SK-N-SH treated with all-trans-retinoic acid at 6 μM for 48 hours (cell line): ENCODE results near the gene KIFAP3.

Experiments used
- BACH2 ChIP-seq: fragments of 250-450 bp; sonication (Bioruptor Pico); IDR thresholded peaks from 2 replicates; pipeline ENCODE4 v1.9.0; 2021; ENCODE audit warnings: mild to moderate bottlenecking, borderline replicate concordance
- CREB5 ChIP-seq: fragments of 250-450 bp; sonication (Bioruptor Pico); IDR thresholded peaks from 2 replicates; pipeline ENCODE4 v1.5.1; 2020; ENCODE audit warnings: low read depth, mild to moderate bottlenecking, moderate library complexity
- GLIS3 ChIP-seq: fragments of 250-450 bp; sonication (Bioruptor Pico); IDR thresholded peaks from 2 replicates; pipeline ENCODE4 v1.5.0; 2020; ENCODE audit warnings: mild to moderate bottlenecking, moderate library complexity
- OSR1 ChIP-seq: fragments of 250-450 bp; sonication (Bioruptor Pico); IDR thresholded peaks from 2 replicates; pipeline ENCODE4 v1.8.0; 2022; ENCODE audit warnings: moderate library complexity, mild to moderate bottlenecking, inconsistent platforms
- PPARA ChIP-seq: fragments of 250-450 bp; sonication (Bioruptor Pico); IDR thresholded peaks from 2 replicates; pipeline ENCODE4 v1.5.0; 2020; ENCODE audit warnings: mild to moderate bottlenecking, borderline replicate concordance
- RARB ChIP-seq: fragments of 250-450 bp; sonication (Bioruptor Pico); IDR thresholded peaks from 2 replicates; pipeline ENCODE4 v1.8.0; 2021; ENCODE audit warnings: mild to moderate bottlenecking, moderate library complexity
- SNAI2 ChIP-seq: fragments of 250-450 bp; sonication (Bioruptor Pico); IDR thresholded peaks from 2 replicates; pipeline ENCODE4 v1.5.0; 2020; ENCODE audit warnings: mild to moderate bottlenecking, moderate library complexity
- ZFP30 ChIP-seq: fragments of 450-650 bp; formaldehyde crosslinking; IDR thresholded peaks from 2 replicates; pipeline ENCODE4 v1.5.0; 2022; ENCODE audit warnings: mild to moderate bottlenecking, moderate library complexity
- ZNF565 ChIP-seq: fragments of 450-650 bp; formaldehyde crosslinking; conservative IDR thresholded peaks from 2 replicates; pipeline ENCODE4 v1.5.0; 2020; ENCODE audit warnings: low read depth, mild to moderate bottlenecking, moderate library complexity
- ZNF8 ChIP-seq: fragments of 450-650 bp; formaldehyde crosslinking; IDR thresholded peaks from 2 replicates; pipeline ENCODE4 v1.5.0; 2020; ENCODE audit warnings: mild to moderate bottlenecking, moderate library complexity
- TF ChIP-seq, protein P1 (sequence below): fragments of 250-450 bp; sonication (Bioruptor Pico); IDR thresholded peaks from 2 replicates; pipeline ENCODE4 v1.8.0; 2020; ENCODE audit warnings: mild to moderate bottlenecking, moderate library complexity, borderline replicate concordance
- TF ChIP-seq, protein P2 (sequence below): fragments of 250-450 bp; sonication (Bioruptor Pico); IDR thresholded peaks from 2 replicates; pipeline ENCODE4 v1.8.0; 2021; ENCODE audit warnings: low read depth, mild to moderate bottlenecking, moderate library complexity, borderline replicate concordance

DNA sequence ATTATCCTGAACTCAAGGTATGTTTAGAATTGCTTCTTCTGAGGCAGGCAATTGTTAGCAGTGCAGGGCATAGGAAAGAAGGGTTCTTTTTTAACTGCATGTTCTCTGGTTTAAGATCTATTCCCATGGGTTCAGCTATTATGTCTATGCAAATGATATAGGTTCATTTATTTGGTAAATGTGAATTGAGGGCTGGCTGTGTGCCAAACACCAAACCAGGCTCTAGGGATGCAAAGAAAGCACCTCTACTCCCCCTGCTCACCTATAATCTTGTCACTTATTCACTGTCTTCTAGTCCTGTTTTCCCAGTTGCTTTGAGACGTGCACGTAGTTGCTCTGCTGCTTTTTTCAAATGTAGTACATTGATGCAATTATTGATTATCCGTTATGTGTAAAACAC lies 691 bp upstream of the KIFAP3 start:
- TF ChIP-seq, protein P1, sequence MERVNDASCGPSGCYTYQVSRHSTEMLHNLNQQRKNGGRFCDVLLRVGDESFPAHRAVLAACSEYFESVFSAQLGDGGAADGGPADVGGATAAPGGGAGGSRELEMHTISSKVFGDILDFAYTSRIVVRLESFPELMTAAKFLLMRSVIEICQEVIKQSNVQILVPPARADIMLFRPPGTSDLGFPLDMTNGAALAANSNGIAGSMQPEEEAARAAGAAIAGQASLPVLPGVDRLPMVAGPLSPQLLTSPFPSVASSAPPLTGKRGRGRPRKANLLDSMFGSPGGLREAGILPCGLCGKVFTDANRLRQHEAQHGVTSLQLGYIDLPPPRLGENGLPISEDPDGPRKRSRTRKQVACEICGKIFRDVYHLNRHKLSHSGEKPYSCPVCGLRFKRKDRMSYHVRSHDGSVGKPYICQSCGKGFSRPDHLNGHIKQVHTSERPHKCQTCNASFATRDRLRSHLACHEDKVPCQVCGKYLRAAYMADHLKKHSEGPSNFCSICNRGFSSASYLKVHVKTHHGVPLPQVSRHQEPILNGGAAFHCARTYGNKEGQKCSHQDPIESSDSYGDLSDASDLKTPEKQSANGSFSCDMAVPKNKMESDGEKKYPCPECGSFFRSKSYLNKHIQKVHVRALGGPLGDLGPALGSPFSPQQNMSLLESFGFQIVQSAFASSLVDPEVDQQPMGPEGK (CRISPR knock-in tag): no peak
- TF ChIP-seq OSR1 (CRISPR knock-in tag) (no peak), CREB5 (CRISPR knock-in tag) (no peak), ZNF565 (no peak), RARB (CRISPR knock-in tag) (no peak), ZFP30 (CRISPR knock-in tag) (no peak), GLIS3 (no peak), BACH2 (no peak), ZNF8 (CRISPR knock-in tag) (no peak), SNAI2 (CRISPR knock-in tag) (no peak), PPARA (CRISPR knock-in tag) (no peak)
- TF ChIP-seq, protein P2, sequence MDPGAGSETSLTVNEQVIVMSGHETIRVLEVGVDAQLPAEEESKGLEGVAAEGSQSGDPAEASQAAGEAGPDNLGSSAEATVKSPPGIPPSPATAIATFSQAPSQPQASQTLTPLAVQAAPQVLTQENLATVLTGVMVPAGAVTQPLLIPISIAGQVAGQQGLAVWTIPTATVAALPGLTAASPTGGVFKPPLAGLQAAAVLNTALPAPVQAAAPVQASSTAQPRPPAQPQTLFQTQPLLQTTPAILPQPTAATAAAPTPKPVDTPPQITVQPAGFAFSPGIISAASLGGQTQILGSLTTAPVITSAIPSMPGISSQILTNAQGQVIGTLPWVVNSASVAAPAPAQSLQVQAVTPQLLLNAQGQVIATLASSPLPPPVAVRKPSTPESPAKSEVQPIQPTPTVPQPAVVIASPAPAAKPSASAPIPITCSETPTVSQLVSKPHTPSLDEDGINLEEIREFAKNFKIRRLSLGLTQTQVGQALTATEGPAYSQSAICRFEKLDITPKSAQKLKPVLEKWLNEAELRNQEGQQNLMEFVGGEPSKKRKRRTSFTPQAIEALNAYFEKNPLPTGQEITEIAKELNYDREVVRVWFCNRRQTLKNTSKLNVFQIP: no peak
